ENCODE measurements around the gene ADPRH.

GRCh38 chr3:119613872-119614271 lies 34.6 kb downstream of the ADPRH start:
- TF ChIP-seq POLR2AphosphoS5 (IDR thresholded peaks at IDR 0.05) (no peak), CTCF (IDR thresholded peaks at IDR 0.05) (no peak)
